8988T (cell line): Measurements from ENCODE around the gene MTRR.

Experiments used
- DNase-seq: peaks from one replicate; pipeline ENCODE4 v3.0.0; 2011

The MTRR gene

DNA sequence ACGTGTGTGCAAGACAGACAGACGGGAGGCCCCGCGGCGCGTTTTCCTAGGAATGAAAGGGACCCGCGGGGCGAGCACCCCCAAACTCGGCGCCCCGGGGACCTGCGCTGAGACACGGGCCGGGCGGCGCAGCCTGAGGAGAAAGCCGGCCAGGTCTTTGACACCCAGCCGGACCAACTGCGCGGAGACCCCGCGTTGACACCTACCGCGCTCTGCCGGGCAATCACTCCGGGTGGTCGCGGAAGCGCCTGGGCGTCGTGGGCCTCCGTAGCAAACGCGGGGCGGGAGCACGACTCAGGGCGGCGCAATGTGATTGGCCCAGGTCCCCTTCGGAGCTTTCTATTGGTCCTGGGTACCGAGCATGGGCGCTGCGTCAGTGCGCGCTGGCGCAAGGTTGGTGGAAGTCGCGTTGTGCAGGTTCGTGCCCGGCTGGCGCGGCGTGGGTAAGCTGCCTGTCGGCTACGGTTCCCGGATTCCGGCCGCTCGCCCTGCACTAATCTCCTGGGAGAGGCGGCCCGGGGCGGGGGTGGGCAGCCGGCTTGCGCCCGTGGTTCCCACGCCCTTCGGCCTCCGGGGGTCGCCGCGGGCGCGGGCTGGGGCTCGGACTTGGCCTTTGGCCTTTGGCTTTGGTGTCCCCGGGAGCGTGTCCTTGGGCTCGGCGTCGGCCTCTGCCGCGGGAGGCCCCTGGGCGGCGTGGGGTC lies at the start of gene MTRR, which contains the start of gene FASTKD3:
TSS of gene MTRR (plus strand) at position 376 of the 701 bp plus-strand sequence. CDS start 1,647 bp downstream, outside the sequence.
TSS of gene FASTKD3 (minus strand) at position 259 of the 701 bp plus-strand sequence. CDS start 948 bp downstream, outside the sequence.
- peak; percentile 85 for DNase-seq

GRCh38 chr5:7822449-7822848 lies 46.5 kb upstream of the MTRR start:
- DNase-seq, result no peak

DNA sequence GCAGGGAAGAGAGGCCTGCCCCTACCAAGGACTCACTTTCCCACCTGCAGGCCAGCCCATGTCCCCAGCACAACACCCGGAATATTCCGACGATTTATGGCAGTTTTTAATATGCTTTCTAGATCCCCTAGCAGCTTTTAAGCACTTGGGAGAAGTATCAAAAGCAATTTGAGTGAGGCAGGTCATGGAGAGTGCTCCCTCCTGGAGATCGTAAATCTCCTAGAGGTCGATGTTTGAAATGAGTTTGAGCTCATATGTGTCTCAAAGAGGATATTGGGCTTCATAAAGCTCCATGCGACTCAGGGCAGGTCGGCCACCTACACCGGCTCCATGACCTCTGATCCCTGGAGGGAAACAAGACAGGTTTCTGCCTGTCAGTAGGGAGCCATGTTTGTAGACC lies 45.4 kb upstream of the MTRR start:
- DNase-seq, result no peak

DNA sequence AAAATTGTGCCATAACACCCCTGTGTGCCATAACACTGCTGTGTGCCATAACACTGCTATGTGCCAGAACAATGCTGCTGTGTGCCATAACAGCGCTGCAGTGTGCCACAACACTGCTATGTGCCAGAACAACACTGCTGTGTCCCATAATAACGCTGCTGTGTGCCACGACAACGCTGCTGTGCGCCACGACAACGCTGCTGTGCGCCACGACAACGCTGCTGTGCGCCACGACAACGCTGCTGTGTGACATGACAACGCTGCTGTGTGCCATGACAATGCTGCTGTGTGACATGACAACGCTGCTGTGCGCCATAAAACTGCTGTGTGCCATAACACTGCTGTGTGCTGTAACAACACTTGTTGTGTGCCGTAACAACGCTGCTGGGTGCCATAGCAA lies 44.0 kb upstream of the MTRR start:
- DNase-seq, result no peak

DNA sequence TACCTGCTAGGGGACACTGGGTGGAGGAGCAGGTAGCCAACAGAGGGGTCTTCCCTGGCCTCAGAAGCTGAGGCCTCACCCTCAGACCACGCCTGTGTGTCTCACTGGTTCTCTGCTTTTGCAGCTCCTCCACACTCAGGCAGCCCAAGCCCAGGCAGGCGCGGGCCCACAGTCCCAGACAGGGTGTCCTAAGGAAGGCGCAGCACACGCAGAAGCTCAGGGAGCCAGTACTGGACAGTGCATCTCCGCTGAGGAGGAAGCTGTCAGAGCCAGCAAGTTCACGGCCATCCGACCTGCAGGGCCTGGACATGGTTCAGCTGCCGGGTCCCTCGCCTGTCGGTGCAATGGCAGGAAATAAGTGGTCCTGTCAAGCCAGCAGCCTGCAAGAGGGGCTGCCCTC lies 43.3 kb upstream of the MTRR start:
- DNase-seq, result no peak

DNA sequence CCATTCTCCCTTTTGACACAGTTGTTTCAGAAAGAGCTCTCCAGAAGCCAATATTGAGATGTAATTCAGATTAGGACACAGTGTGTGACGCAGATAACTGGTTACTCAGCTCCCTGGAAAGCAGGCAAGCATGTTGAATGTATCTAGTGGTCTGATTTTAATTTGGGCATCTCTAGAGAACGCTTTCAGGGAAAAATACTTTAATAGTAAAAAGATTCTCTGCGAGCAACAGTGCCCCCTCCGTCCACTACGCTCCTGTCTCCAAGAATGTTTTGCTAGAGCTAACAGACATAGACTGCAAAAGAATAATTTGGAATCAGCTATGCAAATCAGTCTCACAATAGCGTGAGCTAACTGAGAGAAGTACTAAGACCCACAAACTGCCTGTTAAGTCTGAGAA lies 41.3 kb upstream of the MTRR start:
- no peak for DNase-seq

DNA sequence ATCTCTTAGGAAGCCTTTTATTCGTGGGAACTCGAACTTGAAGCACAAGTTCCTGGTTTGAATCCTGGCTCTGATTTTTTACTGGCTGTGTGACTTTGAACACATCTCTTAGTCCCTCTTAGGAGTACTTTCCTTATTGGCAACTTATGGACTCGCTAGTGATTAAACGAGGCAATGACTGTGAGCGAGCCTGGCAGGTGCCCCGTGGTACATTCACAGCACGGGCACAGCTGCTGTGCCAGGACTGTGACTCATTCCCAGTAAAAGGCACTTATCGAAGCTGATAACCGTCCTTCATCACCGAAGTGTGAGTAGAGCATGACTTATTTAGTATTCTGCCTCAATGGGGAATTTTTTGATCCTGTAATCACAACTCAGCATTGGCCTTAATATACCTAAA lies 40.7 kb upstream of the MTRR start:
- DNase-seq, result no peak

GRCh38 chr5:7834982-7835381 lies 34.0 kb upstream of the MTRR start:
- DNase-seq, result no peak

GRCh38 chr5:7837403-7837802 lies 31.5 kb upstream of the MTRR start:
- DNase-seq, result no peak

- DNase-seq, result no peak
Observed at GRCh38 chr5:7842531-7842930, 26.4 kb upstream of the MTRR start.

- DNase-seq, result no peak
Observed at GRCh38 chr5:7844901-7845300, 24.0 kb upstream of the MTRR start.

GRCh38 chr5:7845557-7845956 lies 23.4 kb upstream of the MTRR start:
- no peak for DNase-seq

- DNase-seq, result no peak
Observed at GRCh38 chr5:7846327-7846726, 22.6 kb upstream of the MTRR start.

- no peak for DNase-seq
Observed at GRCh38 chr5:7848296-7848695, 20.7 kb upstream of the MTRR start.

DNA sequence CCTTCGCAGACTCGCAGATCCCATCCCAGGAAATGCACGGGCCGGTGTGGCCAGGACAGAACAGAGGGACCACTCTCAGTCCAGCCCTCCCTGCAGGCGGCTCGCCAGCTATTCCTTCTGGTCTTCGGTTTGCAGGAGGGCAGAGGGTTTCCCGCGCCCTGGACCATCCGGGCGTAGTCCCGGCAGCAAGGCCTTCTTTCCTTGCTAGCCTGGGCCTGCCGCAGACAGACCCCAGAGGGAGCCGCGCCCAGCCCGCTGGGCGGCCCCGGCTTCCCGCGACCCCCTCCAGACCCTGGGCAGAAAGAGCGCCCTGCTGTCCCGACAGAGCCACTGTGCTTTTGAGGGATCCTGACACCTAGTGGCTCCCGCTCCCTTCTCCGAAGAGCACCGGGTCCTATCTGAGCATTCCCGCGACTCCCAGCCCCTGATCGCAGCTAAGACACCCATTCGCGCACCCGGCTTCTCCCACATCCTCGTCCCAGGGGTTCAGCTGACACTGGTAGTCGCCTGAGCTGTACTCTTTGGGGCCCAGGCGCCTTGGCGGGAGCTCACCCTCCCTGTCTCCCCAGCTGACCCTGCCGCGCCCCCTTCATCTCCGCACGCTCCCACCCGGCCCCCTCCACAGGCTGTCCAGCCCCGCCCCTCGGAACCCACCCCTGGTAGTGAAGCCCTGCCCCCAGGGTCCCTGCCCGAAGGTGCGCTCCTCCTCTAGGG lies 19.1 kb upstream of the MTRR start:
- DNase-seq, result no peak

DNA sequence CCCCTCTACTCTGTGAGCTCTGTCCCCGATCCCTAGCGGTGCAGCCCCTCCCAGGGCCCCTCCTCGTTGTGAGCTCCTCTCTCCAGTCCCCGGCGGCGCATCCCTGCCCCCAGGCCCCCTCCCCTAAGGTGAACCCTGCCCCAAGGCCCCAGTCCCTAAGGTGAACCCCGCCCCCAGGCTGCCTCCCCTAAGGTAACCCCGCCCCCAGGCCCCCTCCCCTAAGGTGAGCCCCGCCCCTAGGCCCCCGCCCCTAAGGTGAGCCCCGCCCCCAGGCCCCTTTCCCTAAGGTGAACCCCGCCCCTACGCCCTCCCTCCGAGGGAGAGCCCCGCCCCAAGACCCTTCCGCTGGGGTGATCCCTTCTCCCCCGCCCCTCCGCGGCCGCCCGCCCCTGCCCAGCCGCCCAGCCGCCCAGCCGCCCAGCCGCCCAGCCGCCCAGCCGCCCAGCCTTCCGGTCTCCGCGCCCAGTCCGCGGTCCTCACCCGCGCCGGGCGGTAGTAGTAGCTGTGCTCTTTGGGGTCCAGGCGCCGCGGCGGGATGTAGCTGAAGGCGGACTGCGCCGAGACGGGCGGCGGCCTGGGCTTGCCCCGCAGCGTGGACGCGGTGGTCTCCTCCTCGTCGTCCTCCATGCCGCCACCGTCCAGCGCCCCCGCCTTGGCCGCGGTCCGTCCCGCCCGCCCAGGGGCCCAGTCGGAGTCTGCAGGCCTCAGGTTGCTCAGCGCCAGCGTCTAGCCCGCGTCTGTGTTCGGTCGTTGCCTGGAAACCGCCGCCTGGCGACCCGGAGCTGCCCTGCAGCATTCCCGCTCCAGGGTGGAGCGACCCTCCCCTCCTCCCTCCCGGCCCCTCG lies 18.3 kb upstream of the MTRR start, which contains the start of gene CFAP90:
TSS of gene CFAP90 (minus strand) at position 739 of the 845 bp plus-strand sequence. CDS start at position 627, 112 bp downstream.
- peak; percentile 88 for DNase-seq

GRCh38 chr5:7851240-7851592 lies 17.7 kb upstream of the MTRR start:
- DNase-seq, result no peak

GRCh38 chr5:7851617-7852289 lies 17.2 kb upstream of the MTRR start:
- no peak for DNase-seq

GRCh38 chr5:7852542-7852941 lies 16.4 kb upstream of the MTRR start:
- no peak for DNase-seq

GRCh38 chr5:7852988-7853387 lies 16.0 kb upstream of the MTRR start:
- DNase-seq, result no peak

DNA sequence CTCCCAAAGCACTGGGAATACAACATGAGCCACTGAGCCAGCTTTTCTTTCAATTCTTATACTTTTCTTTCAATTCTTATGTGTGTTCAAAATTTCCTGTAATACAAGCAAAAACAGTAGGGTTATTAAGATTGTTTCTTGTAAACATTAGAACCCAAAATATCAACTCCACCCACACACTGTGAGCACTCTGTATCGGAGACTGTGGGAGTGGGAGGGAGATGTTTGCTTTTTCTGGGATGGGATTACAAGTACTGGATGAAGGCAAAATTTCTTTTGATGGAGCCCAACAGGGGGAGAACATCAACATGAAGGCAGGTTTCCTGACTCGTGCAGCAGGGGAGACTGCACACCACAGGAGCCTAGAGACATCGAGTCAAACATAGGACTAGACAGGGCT lies 13.3 kb upstream of the MTRR start:
- DNase-seq, result no peak

- no peak for DNase-seq
Observed at GRCh38 chr5:7856855-7857254, 12.1 kb upstream of the MTRR start.

- DNase-seq, result no peak
Observed at GRCh38 chr5:7857361-7857760, 11.6 kb upstream of the MTRR start.
